GM19395 (cell line): ENCODE data around the gene NTN1.

ENCODE experiments used
- ATAC-seq: cut with Tn5 transposase; IDR thresholded peaks from one replicate; pipeline ENCODE4 v1.9.1; 2021; ENCODE audit warnings: mild to moderate bottlenecking, moderate library complexity; ENCODE audit not compliant: unreplicated experiment

NTN1 gene

GRCh38 chr17:9212376-9213302, 191.3 kb downstream of the NTN1 start:
- no peak for ATAC-seq

- ATAC-seq = no peak
These were observed 192.0 kb downstream of the NTN1 start for GRCh38 chr17:9213303-9213640.

DNA sequence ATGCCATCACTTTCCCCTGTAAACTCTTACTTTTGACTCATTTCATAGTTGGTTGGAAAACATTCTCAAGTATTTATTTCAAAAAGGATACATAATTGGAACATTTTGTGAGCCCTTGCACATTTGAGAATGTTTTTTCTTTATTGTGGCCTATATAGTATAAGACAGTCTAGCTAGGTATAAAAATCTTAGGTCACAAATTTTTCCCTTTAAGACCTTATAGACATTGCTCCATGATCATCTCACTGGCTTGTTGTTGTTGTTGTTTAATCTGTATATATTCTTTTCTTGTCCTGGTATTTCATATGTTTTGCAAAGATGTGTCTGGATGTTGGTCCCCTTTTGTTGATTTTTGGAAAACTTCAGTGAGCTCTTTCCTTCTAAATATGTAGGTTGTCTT, 194.2 kb downstream of the NTN1 start:
- ATAC-seq = no peak

GRCh38 chr17:9217151-9218056, 196.1 kb downstream of the NTN1 start:
- no peak for ATAC-seq

- no peak for ATAC-seq
These were observed 196.8 kb downstream of the NTN1 start for GRCh38 chr17:9218064-9218635.

DNA sequence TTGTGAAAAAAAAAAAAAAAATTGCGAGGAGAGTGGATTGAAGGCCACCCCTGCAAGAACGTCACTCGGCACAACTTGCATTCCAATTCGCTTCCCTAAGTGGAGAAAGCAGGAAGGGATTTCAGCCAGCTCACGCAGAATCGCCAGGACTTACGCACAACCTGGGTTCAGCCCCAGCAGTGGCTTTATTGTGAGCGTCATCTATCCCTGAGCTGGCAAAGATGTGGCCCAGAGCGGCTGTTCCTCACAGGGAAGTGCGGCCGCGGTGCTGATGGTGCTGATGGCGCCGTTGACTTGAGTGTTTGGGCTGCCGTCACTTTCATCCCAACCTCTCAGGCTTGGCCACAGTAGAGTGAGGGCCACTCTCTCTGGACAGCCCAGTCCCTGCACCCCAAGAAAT, 197.6 kb downstream of the NTN1 start:
- ATAC-seq = no peak

- no peak for ATAC-seq
These were observed 198.5 kb downstream of the NTN1 start for GRCh38 chr17:9219631-9220397.

DNA sequence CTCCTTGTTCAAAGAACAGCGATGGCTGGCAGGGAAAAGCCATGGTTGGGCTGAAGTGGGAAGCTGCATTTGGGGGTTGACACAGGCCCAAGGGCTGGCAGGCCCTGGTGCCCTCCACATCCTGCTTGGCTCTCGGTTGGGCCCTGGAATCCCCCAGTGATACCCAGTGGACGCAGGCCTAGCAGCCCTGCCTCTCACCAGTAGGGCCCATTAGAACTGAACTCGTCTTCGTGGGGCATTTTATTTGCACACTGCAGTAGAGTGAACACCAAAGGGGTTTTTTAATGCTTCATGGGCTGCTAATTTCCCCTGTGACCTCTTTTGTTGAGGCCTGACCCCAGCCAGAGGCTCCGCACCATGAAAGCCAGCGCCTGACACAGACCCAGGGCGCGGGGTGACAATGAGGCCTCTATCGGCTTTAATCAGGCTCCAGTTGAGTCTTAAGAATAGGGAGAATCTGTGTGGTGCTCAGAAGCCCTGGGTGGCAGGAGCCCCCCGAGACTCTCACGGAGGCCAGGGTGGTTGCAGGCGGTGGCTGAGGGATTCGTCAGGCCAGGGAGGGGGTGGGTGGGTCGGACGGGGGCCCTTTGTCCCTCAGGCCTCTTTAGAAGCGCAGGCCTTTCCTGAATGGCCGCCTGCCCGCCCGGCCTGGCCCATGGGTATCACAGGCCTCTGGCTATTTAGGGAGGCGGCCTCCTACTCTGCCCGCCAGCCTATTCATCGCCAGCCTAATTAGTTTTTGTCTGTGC, 199.3 kb downstream of the NTN1 start:
- ATAC-seq = no peak

GRCh38 chr17:9221147-9221921, 200.0 kb downstream of the NTN1 start:
- ATAC-seq = no peak

DNA sequence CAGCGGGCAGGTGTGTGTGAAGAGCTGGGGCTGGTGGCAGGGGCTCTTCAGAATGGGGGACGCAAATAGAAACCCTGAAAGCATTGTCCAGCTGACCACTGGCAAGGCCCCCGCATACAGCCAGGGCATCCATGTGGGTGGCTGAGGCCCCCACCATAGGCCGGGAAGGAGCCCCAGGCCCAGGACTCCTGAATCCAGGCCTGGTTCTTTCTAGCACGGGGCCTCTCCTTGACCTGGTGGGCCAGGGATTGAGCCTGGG, 200.5 kb downstream of the NTN1 start:
- no peak for ATAC-seq

DNA sequence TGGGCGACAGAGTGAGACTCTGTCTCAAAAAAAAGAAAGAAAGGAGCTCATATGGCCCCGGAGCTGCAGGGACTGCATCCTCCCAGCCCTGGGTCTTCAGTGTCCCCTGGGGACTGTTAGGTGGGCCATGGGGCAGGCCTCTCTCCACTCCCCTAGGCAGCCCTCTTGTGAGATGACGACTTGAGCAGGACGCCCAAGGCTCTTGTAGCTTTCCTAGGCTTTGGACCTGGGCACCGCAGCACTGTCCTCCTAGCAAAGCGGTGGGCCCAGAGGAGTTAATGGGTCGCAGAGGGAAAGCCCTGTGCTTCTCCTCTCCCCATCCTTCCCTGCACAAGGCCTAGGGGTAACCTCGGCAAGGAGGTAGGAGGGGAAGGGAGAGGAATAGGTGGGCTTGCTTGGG, 202.2 kb downstream of the NTN1 start:
- no peak for ATAC-seq

DNA sequence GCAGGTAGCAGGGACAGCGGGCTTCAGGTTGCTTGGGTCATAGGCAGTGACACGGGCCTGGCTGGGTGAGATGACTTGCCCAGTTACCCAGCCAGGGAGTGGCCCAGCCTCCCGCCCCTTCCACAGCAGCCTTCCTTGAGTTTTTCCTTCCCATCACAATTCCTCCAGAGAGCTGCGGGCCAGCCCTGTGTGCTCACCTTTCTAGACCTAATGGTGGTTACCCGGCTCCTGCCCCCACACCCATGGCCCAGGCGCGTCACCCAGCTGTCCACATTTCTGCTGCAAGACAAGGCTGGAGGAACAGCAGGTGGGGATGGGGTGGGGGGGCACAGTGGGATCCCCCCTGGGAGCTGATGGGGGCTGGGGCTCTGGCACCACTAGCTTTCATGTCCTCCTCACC, 203.2 kb downstream of the NTN1 start:
- no peak for ATAC-seq

GRCh38 chr17:9225305-9226101, 204.2 kb downstream of the NTN1 start:
- ATAC-seq = no peak

GRCh38 chr17:9226130-9226793, 205.0 kb downstream of the NTN1 start:
- no peak for ATAC-seq

GRCh38 chr17:9226794-9227135, 205.5 kb downstream of the NTN1 start:
- no peak for ATAC-seq

DNA sequence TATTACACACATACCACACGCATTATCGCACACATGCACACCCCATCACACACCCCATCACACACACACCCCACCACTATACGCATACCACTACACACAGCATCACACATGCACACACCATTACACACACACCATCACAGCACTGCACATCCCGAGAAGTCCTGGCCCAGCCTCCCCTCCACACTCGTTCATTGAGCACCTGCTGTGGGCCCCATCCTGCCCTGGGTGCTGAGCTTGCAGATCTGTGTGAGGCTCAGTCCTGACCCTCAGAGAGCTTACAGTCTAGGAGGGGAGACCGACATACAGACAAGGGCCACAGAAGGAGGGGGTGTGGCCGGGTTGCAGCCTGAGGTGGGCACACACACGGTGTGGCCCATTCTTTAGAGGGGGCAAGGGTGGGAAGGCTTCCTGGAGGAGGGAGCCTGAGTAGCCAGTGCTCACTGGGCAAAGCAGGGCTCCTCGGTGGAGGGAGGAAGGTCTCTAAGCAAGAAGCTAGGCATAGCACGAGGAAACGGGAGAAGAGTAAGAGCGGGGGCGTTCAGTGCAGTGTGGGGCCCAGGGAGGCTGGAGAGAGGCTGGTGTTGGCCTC, 206.6 kb downstream of the NTN1 start:
- no peak for ATAC-seq

- ATAC-seq = no peak
These were observed 207.3 kb downstream of the NTN1 start for GRCh38 chr17:9228408-9229159.
